ENCODE measurements around the gene ALOX5. TPM values are rescaled to one million over a fixed set of nuclear protein-coding genes. Genes with fewer than 3 reads are reported as not detected.
A peak's percentile ranks its signal among the peaks of the same experiment; 100 is the strongest.
"Not testable (repeated sequence)": the region's sequence is repeated elsewhere in the genome, so short reads cannot be mapped to it uniquely, and the experiment has no call there.

ALOX5 gene
- total RNA-seq, 4 donors from 2014 or later = 14.2 to 48.5 (median 21.2) TPM

- Histone ChIP-seq H3K27ac (replicated peaks in 1 of 4) (no peak overlapping the region), H3K9me3 (no peaks in the 10 kb centered on the region), H3K27me3 (peaks cover 0 to 18% (median 0%) of the 10 kb centered on the region in 4 donors), H3K4me3 (no peak overlapping the region), H3K36me3 (no peaks in the 10 kb centered on the region), H3K4me1 (no peaks in the 10 kb centered on the region)
- TF ChIP-seq POLR2AphosphoS5 (IDR thresholded peaks at IDR 0.05) (no peak), POLR2A (IDR thresholded peaks at IDR 0.05; ENCODE audit: low read depth) (no peak), EP300 (IDR thresholded peaks at IDR 0.05) (no peak)
- TF ChIP-seq, protein P1, sequence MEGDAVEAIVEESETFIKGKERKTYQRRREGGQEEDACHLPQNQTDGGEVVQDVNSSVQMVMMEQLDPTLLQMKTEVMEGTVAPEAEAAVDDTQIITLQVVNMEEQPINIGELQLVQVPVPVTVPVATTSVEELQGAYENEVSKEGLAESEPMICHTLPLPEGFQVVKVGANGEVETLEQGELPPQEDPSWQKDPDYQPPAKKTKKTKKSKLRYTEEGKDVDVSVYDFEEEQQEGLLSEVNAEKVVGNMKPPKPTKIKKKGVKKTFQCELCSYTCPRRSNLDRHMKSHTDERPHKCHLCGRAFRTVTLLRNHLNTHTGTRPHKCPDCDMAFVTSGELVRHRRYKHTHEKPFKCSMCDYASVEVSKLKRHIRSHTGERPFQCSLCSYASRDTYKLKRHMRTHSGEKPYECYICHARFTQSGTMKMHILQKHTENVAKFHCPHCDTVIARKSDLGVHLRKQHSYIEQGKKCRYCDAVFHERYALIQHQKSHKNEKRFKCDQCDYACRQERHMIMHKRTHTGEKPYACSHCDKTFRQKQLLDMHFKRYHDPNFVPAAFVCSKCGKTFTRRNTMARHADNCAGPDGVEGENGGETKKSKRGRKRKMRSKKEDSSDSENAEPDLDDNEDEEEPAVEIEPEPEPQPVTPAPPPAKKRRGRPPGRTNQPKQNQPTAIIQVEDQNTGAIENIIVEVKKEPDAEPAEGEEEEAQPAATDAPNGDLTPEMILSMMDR (IDR thresholded peaks at IDR 0.05) = no peak
- WGBS = 100% methylated on average over 4 of the region's 4 CpGs
- intact Hi-C loops (cut with DNase I) = no loop called here
- DNase-seq (ENCODE audit: extremely low spot score) = no peak
These were observed 37.6 kb downstream of the ALOX5 start for GRCh38 chr10:45411607-45411940.

DNA sequence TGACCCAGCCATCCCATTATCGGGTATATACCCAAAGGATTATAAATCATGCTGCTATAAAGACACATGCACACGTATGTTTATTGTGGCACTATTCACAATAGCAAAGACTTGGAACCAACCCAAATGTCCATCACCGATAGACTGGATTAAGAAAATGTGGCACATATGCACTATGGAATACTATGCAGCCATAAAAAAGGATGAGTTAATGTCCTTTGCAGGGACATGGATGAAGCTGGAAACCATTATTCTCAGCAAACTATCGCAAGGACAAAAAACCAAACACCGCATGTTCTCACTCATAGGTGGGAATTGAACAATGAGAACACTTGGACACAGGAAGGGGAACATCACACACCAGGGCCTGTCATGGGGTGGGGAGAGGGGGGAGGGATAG is 41.0 kb downstream of the ALOX5 start:
- WGBS = 93% methylated on average over 5 of the region's 5 CpGs
- intact Hi-C loops (cut with DNase I); H3K27ac ChIP-seq (replicated peaks in 1 of 4); H3K36me3 ChIP-seq; H3K9me3 ChIP-seq; H3K27me3 ChIP-seq; H3K4me3 ChIP-seq; DNase-seq (ENCODE audit: extremely low spot score): not testable (repeated sequence)
- peaks cover 20 to 24% (median 22%) of the 10 kb centered on the region in 4 donors for H3K4me1 ChIP-seq

DNA sequence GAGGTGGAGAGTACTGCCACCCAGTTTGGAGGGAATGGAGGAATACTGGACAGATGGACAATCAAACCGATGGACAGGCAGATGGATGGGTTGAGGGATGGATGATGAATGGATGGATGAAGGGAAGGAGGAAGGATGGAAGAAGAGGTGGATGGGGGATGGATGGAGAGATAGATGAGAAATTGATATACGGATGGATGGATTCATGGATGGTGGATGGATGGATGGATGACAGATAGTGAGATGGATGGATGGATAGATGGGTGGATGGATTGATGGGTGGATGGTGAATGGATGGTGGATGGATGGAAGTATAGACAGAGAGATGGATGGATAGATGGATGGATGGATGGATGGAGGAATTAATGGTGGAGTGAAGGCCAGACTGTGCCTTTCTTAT is 42.6 kb downstream of the ALOX5 start:
- no peaks in the 10 kb centered on the region for H3K9me3 ChIP-seq

DNA sequence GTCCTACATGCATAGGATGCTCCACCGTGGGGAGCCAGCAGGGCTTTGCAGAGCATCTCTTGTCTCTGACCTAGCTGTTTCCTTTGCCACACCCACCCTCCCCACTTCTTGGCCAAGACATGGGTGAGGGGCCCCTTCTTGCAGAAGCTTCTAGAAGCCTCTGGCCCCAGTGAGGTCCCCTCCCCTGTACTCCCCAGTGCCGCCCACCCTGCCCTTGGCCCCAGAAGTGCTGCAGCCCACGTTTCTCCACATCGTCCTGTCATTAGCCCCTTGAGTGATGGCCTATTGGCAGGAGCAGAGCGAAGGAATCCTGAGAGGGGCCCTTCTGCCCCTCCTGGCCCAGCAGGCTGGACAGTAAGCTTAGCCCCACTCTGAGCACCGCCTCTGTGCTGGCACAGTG is 43.7 kb downstream of the ALOX5 start:
- WGBS = 85% methylated on average over 5 of the region's 6 CpGs

More for the DNA sequence above, 42.6 kb downstream of the ALOX5 start:
- H3K27me3 ChIP-seq = peaks cover 0 to 5% (median 2%) of the 10 kb centered on the region in 4 donors
- H3K36me3 ChIP-seq = no peaks in the 10 kb centered on the region
- no peak for TF ChIP-seq POLR2AphosphoS5 (IDR thresholded peaks at IDR 0.05)
- TF ChIP-seq POLR2A (IDR thresholded peaks at IDR 0.05; ENCODE audit: low read depth) = no peak
- TF ChIP-seq, protein P1 (IDR thresholded peaks at IDR 0.05) = no peak
- no peak for TF ChIP-seq EP300 (IDR thresholded peaks at IDR 0.05)
- H3K4me3 ChIP-seq = no peak overlapping the region
- intact Hi-C loops (cut with DNase I) = no loop called here
- WGBS = 91% methylated on average over 2 of the region's 2 CpGs
- no peak for DNase-seq (ENCODE audit: extremely low spot score)
- peaks cover 32 to 39% (median 37%) of the 10 kb centered on the region in 4 donors for H3K4me1 ChIP-seq
- no peak overlapping the region for H3K27ac ChIP-seq (replicated peaks in 1 of 4)

GRCh38 chr10:45418417-45418848 is 44.4 kb downstream of the ALOX5 start:
- 63% methylated on average over 11 of the region's 15 CpGs for WGBS
- TF ChIP-seq, protein P1 (IDR thresholded peaks at IDR 0.05) = no peak
- TF ChIP-seq EP300 (IDR thresholded peaks at IDR 0.05) (no peak), POLR2A (IDR thresholded peaks at IDR 0.05; ENCODE audit: low read depth) (no peak), POLR2AphosphoS5 (IDR thresholded peaks at IDR 0.05) (no peak)
- intact Hi-C loops (cut with DNase I) = no loop called here
- Histone ChIP-seq H3K4me3 (peak overlapping the region; percentile 61 to 67 (median 62)), H3K9me3 (no peaks in the 10 kb centered on the region), H3K4me1 (peaks cover 32 to 46% (median 38%) of the 10 kb centered on the region in 4 donors), H3K36me3 (no peaks in the 10 kb centered on the region), H3K27me3 (peaks cover 0 to 5% (median 0%) of the 10 kb centered on the region in 4 donors), H3K27ac (replicated peaks in 1 of 4) (peak overlapping the region; percentile 83 to 92 (median 88))
- DNase-seq (ENCODE audit: extremely low spot score) = no peak

More for the DNA sequence above, 43.7 kb downstream of the ALOX5 start:
- intact Hi-C loops (cut with DNase I) = no loop called here
- no peak for TF ChIP-seq POLR2A (IDR thresholded peaks at IDR 0.05; ENCODE audit: low read depth)
- TF ChIP-seq, protein P1 (IDR thresholded peaks at IDR 0.05) = no peak
- no peak for TF ChIP-seq POLR2AphosphoS5 (IDR thresholded peaks at IDR 0.05)
- no peak for TF ChIP-seq EP300 (IDR thresholded peaks at IDR 0.05)
- Histone ChIP-seq H3K27me3 (peaks cover 0 to 5% (median 0%) of the 10 kb centered on the region in 4 donors), H3K36me3 (no peaks in the 10 kb centered on the region), H3K4me1 (peaks cover 32 to 46% (median 38%) of the 10 kb centered on the region in 4 donors), H3K4me3 (no peak overlapping the region), H3K9me3 (no peaks in the 10 kb centered on the region), H3K27ac (replicated peaks in 1 of 4) (peak overlapping the region; percentile 83 to 92 (median 88))
- no peak for DNase-seq (ENCODE audit: extremely low spot score)
